Gastroesophageal sphincter (tissue), 3 donors: ENCODE measurements around the gene ADRM1.

Experiments
- POLR2A ChIP-seq, 2 donors: fragments of 450-650 bp; IDR thresholded peaks; one replicate each; pipeline ENCODE4 v1.6.1; 2017; ENCODE audit warnings: antibody characterized with exemption in 2 of 2, mild to moderate bottlenecking in 2 of 2, moderate library complexity in 1 of 2
- TF ChIP-seq, protein P1 (sequence below), 4 experiments: fragments of 200-600 bp in 2 of 4; fragments of 450-650 bp in 2 of 4; sonication (generic) in 1 of 4; IDR thresholded peaks; one replicate each; pipeline ENCODE4 v1.5.1; 2017 to 2019; ENCODE audit warnings: antibody characterized with exemption in 4 of 4, mild to moderate bottlenecking in 2 of 4, moderate library complexity in 2 of 4

- no peak for TF ChIP-seq POLR2A (IDR thresholded peaks at IDR 0.05)
- TF ChIP-seq, protein P1, sequence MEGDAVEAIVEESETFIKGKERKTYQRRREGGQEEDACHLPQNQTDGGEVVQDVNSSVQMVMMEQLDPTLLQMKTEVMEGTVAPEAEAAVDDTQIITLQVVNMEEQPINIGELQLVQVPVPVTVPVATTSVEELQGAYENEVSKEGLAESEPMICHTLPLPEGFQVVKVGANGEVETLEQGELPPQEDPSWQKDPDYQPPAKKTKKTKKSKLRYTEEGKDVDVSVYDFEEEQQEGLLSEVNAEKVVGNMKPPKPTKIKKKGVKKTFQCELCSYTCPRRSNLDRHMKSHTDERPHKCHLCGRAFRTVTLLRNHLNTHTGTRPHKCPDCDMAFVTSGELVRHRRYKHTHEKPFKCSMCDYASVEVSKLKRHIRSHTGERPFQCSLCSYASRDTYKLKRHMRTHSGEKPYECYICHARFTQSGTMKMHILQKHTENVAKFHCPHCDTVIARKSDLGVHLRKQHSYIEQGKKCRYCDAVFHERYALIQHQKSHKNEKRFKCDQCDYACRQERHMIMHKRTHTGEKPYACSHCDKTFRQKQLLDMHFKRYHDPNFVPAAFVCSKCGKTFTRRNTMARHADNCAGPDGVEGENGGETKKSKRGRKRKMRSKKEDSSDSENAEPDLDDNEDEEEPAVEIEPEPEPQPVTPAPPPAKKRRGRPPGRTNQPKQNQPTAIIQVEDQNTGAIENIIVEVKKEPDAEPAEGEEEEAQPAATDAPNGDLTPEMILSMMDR (IDR thresholded peaks at IDR 0.05), result no peak
These were observed 31.2 kb downstream of the ADRM1 start for GRCh38 chr20:62333820-62334595.
